HEK293 (cell line): ENCODE results near the gene ZNF79.

Experiments
- AEBP2 ChIP-seq: fragments of 450-650 bp; formaldehyde crosslinking; IDR thresholded peaks from 2 replicates; pipeline ENCODE4 v1.5.1; 2016; ENCODE audit warnings: missing biosample characterization, missing genetic modification characterization, borderline replicate concordance
- GLI2 ChIP-seq: fragments of 450-650 bp; formaldehyde crosslinking; IDR thresholded peaks from 2 replicates; pipeline ENCODE4; 2017; ENCODE audit warnings: missing biosample characterization, missing genetic modification characterization, low read depth, borderline replicate concordance
- KLF8 ChIP-seq: fragments of 450-650 bp; formaldehyde crosslinking; IDR thresholded peaks from 2 replicates; pipeline ENCODE4 v1.5.1; 2016; ENCODE audit warnings: missing biosample characterization, missing genetic modification characterization
- MEIS1 ChIP-seq: sonication (generic); formaldehyde crosslinking; IDR thresholded peaks from 2 replicates; pipeline ENCODE4 v1.8.1; 2022; ENCODE audit warnings: missing genetic modification reagents, mild to moderate bottlenecking, borderline replicate concordance
- MYNN ChIP-seq: fragments of 450-650 bp; formaldehyde crosslinking; IDR thresholded peaks from 2 replicates; pipeline ENCODE4 v1.5.1; 2016; ENCODE audit warnings: missing biosample characterization, missing genetic modification characterization, borderline replicate concordance
- REPIN1 ChIP-seq: fragments of 450-650 bp; formaldehyde crosslinking; IDR thresholded peaks from 2 replicates; pipeline ENCODE4 v1.5.1; 2017; ENCODE audit warnings: missing biosample characterization, missing genetic modification characterization, low read depth
- WT1 ChIP-seq: fragments of 450-650 bp; formaldehyde crosslinking; IDR thresholded peaks from 2 replicates; pipeline ENCODE4 v1.5.1; 2016; ENCODE audit warnings: missing biosample characterization, missing genetic modification characterization
- ZBTB11 ChIP-seq: fragments of 450-650 bp; formaldehyde crosslinking; conservative IDR thresholded peaks from 2 replicates; pipeline ENCODE4 v1.5.1; 2016; ENCODE audit warnings: low read depth, missing biosample characterization, missing genetic modification characterization
- ZNF114 ChIP-seq: fragments of 450-650 bp; formaldehyde crosslinking; IDR thresholded peaks from 2 replicates; pipeline ENCODE4 v1.5.0; 2017; ENCODE audit warnings: missing biosample characterization, missing genetic modification characterization
- ZNF155 ChIP-seq: fragments of 450-650 bp; formaldehyde crosslinking; IDR thresholded peaks from 2 replicates; pipeline ENCODE4 v1.5.1; 2016; ENCODE audit warnings: missing biosample characterization, missing genetic modification characterization
- ZNF223 ChIP-seq: fragments of 450-650 bp; formaldehyde crosslinking; IDR thresholded peaks from 2 replicates; pipeline ENCODE4 v1.5.1; 2016; ENCODE audit warnings: missing biosample characterization, missing genetic modification characterization
- ZNF280C ChIP-seq: fragments of 450-650 bp; formaldehyde crosslinking; IDR thresholded peaks from 2 replicates; pipeline ENCODE4 v1.5.1; 2016; ENCODE audit warnings: missing biosample characterization, missing genetic modification characterization
- ZNF354C ChIP-seq: fragments of 450-650 bp; formaldehyde crosslinking; IDR thresholded peaks from 2 replicates; pipeline ENCODE4 v1.5.1; 2016; ENCODE audit warnings: missing biosample characterization, missing genetic modification characterization, low read depth, borderline replicate concordance
- ZNF391 ChIP-seq: fragments of 450-650 bp; formaldehyde crosslinking; IDR thresholded peaks from 2 replicates; pipeline ENCODE4 v1.5.1; 2016; ENCODE audit warnings: low read depth, missing biosample characterization, missing genetic modification characterization, borderline replicate concordance
- ZNF423 ChIP-seq: fragments of 450-650 bp; formaldehyde crosslinking; IDR thresholded peaks from 2 replicates; pipeline ENCODE4 v1.5.1; 2016; ENCODE audit warnings: missing biosample characterization, missing genetic modification characterization
- ZNF433 ChIP-seq: fragments of 450-650 bp; formaldehyde crosslinking; IDR thresholded peaks from 2 replicates; pipeline ENCODE4 v1.5.1; 2016; ENCODE audit warnings: missing biosample characterization, missing genetic modification characterization, low read depth
- ZNF48 ChIP-seq: fragments of 450-650 bp; formaldehyde crosslinking; IDR thresholded peaks from 2 replicates; pipeline ENCODE4 v1.5.1; 2016; ENCODE audit warnings: missing biosample characterization, missing genetic modification characterization
- ZNF548 ChIP-seq: fragments of 450-650 bp; formaldehyde crosslinking; IDR thresholded peaks from 2 replicates; pipeline ENCODE4 v1.5.1; 2016; ENCODE audit warnings: missing biosample characterization, missing genetic modification characterization
- ZNF624 ChIP-seq: fragments of 450-650 bp; formaldehyde crosslinking; IDR thresholded peaks from 2 replicates; pipeline ENCODE4 v1.5.1; 2017; ENCODE audit warnings: missing biosample characterization, missing genetic modification characterization
- ZNF626 ChIP-seq: fragments of 450-650 bp; sonication (Bioruptor Pico); formaldehyde crosslinking; IDR thresholded peaks from 2 replicates; pipeline ENCODE4 v1.5.1; 2018; ENCODE audit warnings: missing biosample characterization, missing genetic modification characterization, inconsistent platforms
- ZNF677 ChIP-seq: fragments of 450-650 bp; IDR thresholded peaks from 2 replicates; pipeline ENCODE4 v1.5.0; 2018; ENCODE audit warnings: missing biosample characterization, mild to moderate bottlenecking, missing genetic modification characterization, moderate library complexity
- ZSCAN23 ChIP-seq: fragments of 450-650 bp; formaldehyde crosslinking; IDR thresholded peaks from 2 replicates; pipeline ENCODE4 v1.5.1; 2016; ENCODE audit warnings: missing biosample characterization, missing genetic modification characterization
- TF ChIP-seq, protein P1 (sequence below): fragments of 450-650 bp; formaldehyde crosslinking; IDR thresholded peaks from 2 replicates; pipeline ENCODE4 v1.5.1; 2016; ENCODE audit warnings: missing biosample characterization, missing genetic modification characterization, borderline replicate concordance
- TF ChIP-seq, protein P2 (sequence below): fragments of 450-650 bp; formaldehyde crosslinking; IDR thresholded peaks from 2 replicates; pipeline ENCODE4 v1.5.1; 2016; ENCODE audit warnings: missing biosample characterization, missing genetic modification characterization

The ZNF79 gene

GRCh38 chr9:127396808-127397645, 27.2 kb upstream of the ZNF79 start, which contains the start of gene SLC2A8 (continued):
- TF ChIP-seq AEBP2 (tag by site-specific recombination) = no peak
- no peak for TF ChIP-seq ZNF626 (tag by site-specific recombination)
- TF ChIP-seq ZNF423 (tag by site-specific recombination) = no peak
- no peak for TF ChIP-seq ZNF280C (tag by site-specific recombination)
- TF ChIP-seq, protein P1, sequence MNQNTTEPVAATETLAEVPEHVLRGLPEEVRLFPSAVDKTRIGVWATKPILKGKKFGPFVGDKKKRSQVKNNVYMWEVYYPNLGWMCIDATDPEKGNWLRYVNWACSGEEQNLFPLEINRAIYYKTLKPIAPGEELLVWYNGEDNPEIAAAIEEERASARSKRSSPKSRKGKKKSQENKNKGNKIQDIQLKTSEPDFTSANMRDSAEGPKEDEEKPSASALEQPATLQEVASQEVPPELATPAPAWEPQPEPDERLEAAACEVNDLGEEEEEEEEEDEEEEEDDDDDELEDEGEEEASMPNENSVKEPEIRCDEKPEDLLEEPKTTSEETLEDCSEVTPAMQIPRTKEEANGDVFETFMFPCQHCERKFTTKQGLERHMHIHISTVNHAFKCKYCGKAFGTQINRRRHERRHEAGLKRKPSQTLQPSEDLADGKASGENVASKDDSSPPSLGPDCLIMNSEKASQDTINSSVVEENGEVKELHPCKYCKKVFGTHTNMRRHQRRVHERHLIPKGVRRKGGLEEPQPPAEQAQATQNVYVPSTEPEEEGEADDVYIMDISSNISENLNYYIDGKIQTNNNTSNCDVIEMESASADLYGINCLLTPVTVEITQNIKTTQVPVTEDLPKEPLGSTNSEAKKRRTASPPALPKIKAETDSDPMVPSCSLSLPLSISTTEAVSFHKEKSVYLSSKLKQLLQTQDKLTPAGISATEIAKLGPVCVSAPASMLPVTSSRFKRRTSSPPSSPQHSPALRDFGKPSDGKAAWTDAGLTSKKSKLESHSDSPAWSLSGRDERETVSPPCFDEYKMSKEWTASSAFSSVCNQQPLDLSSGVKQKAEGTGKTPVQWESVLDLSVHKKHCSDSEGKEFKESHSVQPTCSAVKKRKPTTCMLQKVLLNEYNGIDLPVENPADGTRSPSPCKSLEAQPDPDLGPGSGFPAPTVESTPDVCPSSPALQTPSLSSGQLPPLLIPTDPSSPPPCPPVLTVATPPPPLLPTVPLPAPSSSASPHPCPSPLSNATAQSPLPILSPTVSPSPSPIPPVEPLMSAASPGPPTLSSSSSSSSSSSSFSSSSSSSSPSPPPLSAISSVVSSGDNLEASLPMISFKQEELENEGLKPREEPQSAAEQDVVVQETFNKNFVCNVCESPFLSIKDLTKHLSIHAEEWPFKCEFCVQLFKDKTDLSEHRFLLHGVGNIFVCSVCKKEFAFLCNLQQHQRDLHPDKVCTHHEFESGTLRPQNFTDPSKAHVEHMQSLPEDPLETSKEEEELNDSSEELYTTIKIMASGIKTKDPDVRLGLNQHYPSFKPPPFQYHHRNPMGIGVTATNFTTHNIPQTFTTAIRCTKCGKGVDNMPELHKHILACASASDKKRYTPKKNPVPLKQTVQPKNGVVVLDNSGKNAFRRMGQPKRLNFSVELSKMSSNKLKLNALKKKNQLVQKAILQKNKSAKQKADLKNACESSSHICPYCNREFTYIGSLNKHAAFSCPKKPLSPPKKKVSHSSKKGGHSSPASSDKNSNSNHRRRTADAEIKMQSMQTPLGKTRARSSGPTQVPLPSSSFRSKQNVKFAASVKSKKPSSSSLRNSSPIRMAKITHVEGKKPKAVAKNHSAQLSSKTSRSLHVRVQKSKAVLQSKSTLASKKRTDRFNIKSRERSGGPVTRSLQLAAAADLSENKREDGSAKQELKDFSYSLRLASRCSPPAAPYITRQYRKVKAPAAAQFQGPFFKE (tag by site-specific recombination) = no peak
- TF ChIP-seq ZNF48 = no peak
- no peak for TF ChIP-seq REPIN1 (tag by site-specific recombination)
- TF ChIP-seq GLI2 (tag by site-specific recombination) = no peak
- no peak for TF ChIP-seq WT1 (tag by site-specific recombination)
- TF ChIP-seq, protein P2, sequence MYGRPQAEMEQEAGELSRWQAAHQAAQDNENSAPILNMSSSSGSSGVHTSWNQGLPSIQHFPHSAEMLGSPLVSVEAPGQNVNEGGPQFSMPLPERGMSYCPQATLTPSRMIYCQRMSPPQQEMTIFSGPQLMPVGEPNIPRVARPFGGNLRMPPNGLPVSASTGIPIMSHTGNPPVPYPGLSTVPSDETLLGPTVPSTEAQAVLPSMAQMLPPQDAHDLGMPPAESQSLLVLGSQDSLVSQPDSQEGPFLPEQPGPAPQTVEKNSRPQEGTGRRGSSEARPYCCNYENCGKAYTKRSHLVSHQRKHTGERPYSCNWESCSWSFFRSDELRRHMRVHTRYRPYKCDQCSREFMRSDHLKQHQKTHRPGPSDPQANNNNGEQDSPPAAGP (tag by site-specific recombination) = no peak
- no peak for TF ChIP-seq ZNF548 (tag by site-specific recombination)
- TF ChIP-seq ZNF223 (tag by site-specific recombination) = no peak
- no peak for TF ChIP-seq MYNN (tag by site-specific recombination)
- TF ChIP-seq ZNF433 (tag by site-specific recombination) = no peak
- TF ChIP-seq KLF8 (tag by site-specific recombination) = peak; percentile 19; the same call in 1 of the 2 replicates
- TF ChIP-seq ZBTB11 (tag by site-specific recombination) = no peak
- no peak for TF ChIP-seq ZSCAN23
- TF ChIP-seq ZNF354C = no peak
- no peak for TF ChIP-seq ZNF114 (tag by site-specific recombination)
- TF ChIP-seq MEIS1 (CRISPR knock-in tag) = no peak
- no peak for TF ChIP-seq ZNF677 (tag by site-specific recombination)
- no peak for TF ChIP-seq ZNF391 (tag by site-specific recombination)
- no peak for TF ChIP-seq ZNF155 (tag by site-specific recombination)
- no peak for TF ChIP-seq ZNF624 (tag by site-specific recombination)
